GM21526 (cell line): ENCODE results near the gene STARD10.
"Not testable (repeated sequence)": the region's sequence is repeated elsewhere in the genome, so short reads cannot be mapped to it uniquely, and the experiment has no call there.

Experiments used
- ATAC-seq: cut with Tn5 transposase; IDR thresholded peaks from one replicate; pipeline ENCODE4 v1.9.1; 2021; ENCODE audit warnings: moderate library complexity; ENCODE audit not compliant: unreplicated experiment, low FRiP score

STARD10 gene, protein sequence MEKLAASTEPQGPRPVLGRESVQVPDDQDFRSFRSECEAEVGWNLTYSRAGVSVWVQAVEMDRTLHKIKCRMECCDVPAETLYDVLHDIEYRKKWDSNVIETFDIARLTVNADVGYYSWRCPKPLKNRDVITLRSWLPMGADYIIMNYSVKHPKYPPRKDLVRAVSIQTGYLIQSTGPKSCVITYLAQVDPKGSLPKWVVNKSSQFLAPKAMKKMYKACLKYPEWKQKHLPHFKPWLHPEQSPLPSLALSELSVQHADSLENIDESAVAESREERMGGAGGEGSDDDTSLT

DNA sequence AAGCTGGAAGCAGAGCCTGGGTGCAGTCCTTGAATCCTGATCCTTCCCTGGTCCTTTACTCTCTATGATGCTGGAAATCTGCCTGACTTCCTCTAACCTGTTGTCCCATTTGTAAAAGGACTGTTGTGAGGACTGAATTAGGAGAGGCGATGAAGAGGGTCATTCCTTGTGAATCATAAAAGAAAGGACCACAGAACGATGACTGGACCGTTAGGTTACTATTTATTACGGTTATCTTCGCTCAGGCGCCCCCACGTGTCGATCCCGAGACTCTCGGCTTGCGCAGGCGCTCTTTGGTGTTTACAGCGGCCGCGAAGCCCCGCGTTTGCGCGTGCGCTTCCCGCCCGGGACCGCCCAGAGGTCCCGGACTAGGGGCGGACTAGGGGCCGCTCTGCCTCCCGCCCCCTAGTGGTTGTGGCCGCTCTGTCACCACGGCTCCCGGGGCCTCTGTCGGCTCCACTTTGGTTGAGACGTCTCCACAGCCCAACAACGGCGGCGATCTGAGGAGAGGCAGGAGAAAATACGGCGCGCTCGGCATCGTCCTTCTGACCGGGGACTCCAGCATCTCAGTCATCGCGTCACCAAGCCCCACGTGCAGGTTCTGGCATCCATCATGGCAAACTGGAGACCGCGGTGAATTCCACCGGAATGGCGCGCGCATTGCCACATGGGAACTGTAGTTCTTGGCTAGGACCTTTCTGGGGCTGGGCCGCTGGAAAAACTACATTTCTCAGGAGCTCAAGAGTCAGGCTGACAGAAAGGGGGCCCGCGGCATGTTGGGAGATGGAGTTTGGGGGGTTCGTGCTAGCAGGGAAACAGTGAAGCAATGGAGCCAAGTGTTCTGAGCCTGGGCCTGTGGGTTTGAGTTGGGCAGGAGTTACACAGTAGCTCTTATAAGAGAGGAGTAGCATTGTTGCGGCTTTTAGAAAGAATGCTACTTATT, at the start of gene STARD10:
Gene STARD10, minus strand, starts transcription at position 623 of the 943 bp plus-strand sequence. CDS start 12,866 bp downstream, outside the sequence.
- peak; percentile 84 for ATAC-seq

GRCh38 chr11:72842653-72843330, 48.9 kb upstream of the STARD10 start:
- ATAC-seq: no peak

DNA sequence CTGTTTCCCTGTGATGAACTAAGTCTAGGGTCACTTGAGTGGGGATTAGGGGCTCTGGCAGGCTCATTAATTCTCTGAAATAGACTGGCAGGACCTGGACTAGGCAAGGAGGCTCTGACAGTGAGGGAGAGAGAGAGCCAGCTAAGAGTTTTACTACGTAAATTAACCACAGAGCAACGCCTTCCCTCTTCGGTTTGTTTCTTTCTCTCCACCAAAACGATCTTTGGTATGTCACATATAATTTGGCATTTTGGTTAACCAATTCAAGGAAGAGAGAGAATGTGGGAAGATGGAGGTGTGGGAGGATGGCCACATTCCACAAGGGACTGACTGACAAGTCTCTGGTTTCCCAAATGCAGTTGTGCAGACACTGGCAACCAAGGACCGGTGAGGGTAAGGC, 48.3 kb upstream of the STARD10 start:
- ATAC-seq: no peak

- no peak for ATAC-seq
Measured at GRCh38 chr11:72841397-72841796, 47.5 kb upstream of the STARD10 start.

DNA sequence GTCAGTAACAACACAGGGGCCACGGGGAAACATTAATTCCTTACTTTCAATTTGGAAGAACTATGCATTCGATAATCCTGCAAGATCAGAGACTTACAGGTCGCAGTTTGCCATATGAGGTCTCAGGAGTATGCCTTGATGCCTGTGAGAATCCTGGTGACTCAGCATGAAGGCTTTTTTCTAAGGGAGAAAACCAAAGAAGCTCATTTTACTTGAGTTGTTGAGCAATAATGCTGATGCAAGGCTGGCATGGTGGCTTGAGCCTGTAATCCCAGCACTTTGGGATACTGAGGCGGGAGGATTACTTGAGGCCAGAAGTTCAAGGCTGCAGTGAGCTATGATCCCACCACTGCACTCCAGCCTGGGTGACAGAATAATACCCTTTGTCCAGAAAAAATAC, 46.9 kb upstream of the STARD10 start:
- ATAC-seq: no peak

DNA sequence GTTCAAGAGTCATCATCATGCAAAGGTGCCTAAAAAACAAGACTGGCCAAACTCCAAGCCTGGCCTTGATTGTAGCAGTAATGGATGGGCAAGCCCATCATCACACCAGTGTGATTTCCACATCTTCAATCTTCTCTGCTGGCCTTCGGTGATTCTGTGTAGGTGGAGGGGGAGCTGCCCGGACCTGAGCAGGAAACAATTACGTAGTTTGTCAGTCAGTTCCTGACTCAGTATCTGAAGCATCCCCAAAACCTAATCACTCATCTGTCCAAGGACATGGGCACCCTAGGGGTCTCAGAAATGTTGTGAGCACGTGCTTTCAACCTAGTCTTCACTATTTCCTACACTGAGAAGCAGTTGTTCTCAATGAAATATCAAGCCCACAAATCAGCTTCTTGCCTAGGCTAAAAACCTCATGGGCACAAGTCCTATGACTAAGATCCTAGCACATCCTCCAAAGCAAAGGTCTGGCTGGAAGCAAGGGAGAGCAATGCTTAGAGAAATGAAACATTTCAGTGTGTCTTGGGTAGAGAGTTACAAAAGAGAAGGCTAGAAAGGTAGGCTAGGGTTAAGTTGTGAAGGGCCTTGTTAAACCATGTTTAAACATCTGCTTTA, 45.0 kb upstream of the STARD10 start:
- no peak for ATAC-seq

- ATAC-seq: no peak
Measured at GRCh38 chr11:72836111-72836510, 42.3 kb upstream of the STARD10 start.

GRCh38 chr11:72834905-72835304, 41.1 kb upstream of the STARD10 start:
- ATAC-seq: no peak

DNA sequence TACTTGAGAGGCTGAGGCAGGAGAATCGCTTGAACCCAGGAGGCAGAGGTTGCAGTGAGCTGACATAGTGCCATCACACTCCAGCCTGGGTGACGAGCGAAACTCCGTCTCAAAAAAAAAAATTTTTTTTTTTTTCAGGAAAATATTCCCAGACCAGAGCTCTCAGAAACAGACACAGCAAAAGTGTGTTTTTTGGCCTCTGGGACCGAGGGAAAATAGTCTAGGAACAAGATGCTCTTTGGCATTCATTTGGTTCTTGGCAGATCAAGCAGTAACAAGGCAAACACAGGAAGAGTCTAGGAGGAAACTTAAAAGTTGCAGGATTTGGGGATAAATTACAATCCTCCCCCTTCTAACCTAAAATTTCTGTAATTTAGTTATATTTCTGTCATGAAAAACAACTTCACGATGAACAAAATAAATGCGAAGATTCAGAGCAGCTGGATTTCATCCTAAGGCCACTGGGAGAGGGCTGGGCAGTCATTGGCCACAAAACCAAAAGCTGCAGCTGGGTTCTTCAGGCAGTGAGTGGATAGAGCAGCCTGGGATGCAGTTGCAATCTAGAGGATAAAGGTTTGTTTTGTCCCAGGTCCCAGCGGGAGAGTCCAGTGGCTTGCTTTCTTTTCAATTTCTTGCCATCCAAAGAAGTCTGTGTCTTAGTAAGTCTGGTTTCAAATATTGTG, 40.1 kb upstream of the STARD10 start:
- no peak for ATAC-seq

DNA sequence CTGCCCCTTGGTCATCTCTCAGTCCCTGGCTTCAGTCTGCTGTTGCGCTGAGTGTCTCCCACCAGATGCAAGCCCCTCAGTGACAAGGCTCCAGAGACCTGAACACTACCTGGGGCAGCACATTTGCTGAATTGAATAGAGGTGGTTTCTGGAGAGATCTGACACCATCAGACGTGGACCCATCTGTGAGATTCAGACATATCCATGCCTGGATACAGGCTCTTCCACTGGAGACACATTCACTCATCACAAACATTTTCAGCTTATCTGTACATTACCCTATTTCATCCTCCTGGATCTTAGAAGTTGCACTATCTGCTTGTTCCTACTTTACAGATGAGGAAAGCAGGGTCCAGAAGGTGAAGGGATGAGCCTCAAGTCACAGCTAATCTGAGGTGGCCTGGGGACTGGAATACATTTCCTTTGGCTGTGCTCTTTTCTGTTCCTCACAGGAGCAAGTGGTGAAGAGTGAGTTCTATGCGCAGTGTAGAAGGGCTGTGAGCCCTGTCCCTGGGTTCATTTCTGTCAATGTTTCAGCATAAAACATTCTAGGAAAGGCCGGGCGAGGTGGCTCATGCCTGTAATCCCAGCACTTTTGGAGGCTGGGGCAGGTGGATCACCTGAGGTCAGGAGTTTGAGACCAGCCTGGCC, 39.4 kb upstream of the STARD10 start:
- no peak for ATAC-seq

- ATAC-seq: no peak
Measured at GRCh38 chr11:72832301-72833082, 38.6 kb upstream of the STARD10 start.

DNA sequence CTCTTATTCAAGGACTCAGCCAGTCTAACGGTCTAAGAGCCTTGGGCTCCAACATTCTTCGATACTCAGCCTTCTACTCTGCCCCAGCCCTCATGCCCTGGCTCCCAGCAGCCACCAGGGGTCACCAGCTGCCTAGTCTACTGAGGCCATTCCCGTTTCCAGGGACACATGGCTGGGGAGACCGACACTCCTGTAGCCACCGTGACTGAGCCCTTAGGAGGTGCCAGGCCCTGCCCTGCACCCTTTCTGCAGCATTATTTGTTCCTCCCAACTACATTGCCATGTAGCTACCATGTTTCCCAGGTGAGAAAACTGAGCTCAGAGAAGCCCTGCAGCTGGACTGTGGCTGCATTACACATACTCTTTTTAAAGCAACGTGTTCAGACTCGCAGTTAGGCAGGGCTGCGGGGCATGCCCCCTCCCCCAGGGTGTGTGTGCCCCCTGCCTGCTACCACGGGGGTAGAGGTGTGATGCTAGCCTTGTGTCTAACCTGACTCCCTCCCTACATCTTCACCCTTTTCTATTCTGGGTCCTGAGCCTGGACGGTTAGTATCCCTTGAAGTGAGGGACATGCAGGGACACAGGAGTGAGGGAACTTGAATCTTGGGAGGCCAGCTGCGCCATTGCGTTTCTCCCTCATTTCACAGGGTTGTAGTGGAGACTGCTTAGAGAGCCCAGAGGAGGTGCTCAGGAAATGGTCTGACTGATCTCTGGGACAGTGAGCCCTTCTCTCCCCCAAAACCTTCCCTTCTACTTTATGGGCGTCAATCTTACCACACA, 37.9 kb upstream of the STARD10 start:
- no peak for ATAC-seq

GRCh38 chr11:72829884-72830533, 36.2 kb upstream of the STARD10 start:
- ATAC-seq: no peak

GRCh38 chr11:72829178-72829577, 35.3 kb upstream of the STARD10 start:
- ATAC-seq: no peak

DNA sequence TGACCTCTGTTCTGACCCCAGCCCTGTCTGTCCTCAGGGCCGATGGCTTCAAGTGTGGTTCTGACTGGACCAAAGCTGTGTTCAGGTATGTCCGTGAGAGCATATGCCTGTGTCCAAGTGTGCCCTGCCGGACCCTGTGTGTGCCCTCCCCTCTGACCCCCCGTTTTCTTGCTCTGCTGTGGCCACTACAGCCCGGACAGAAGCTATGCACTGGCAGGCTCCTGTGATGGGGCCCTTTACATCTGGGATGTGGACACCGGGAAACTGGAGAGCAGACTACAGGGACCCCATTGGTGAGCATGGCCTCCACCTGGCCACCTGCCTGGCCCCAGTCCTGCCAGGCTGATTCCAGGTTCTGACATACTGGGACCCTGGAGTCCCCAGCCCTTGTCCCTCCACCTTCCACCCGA, 34.9 kb upstream of the STARD10 start:
- no peak for ATAC-seq

GRCh38 chr11:72828081-72828567, 34.3 kb upstream of the STARD10 start:
- ATAC-seq: no peak

GRCh38 chr11:72827656-72828055, 33.8 kb upstream of the STARD10 start:
- not testable (repeated sequence) for ATAC-seq
